SK-N-SH treated with all-trans-retinoic acid at 6 μM for 48 hours (cell line): ENCODE results near the gene DMD.

ENCODE experiments used
- ARNTL ChIP-seq: fragments of 450-650 bp; formaldehyde crosslinking; IDR thresholded peaks from 2 replicates; pipeline ENCODE4 v1.5.0; 2020; ENCODE audit warnings: low read depth, mild to moderate bottlenecking, moderate library complexity, borderline replicate concordance
- ESRRG ChIP-seq: fragments of 250-450 bp; sonication (Bioruptor Pico); IDR thresholded peaks from 2 replicates; pipeline ENCODE4 v1.6.1; 2021; ENCODE audit warnings: mild to moderate bottlenecking
- GLIS3 ChIP-seq: fragments of 250-450 bp; sonication (Bioruptor Pico); IDR thresholded peaks from 2 replicates; pipeline ENCODE4 v1.5.0; 2020; ENCODE audit warnings: mild to moderate bottlenecking, moderate library complexity
- RARB ChIP-seq: fragments of 250-450 bp; sonication (Bioruptor Pico); IDR thresholded peaks from 2 replicates; pipeline ENCODE4 v1.8.0; 2021; ENCODE audit warnings: mild to moderate bottlenecking, moderate library complexity
- TCF4 ChIP-seq: fragments of 250-450 bp; sonication (Bioruptor Pico); IDR thresholded peaks from 2 replicates; pipeline ENCODE4 v1.8.0; 2021; ENCODE audit warnings: mild to moderate bottlenecking, moderate library complexity, borderline replicate concordance
- TOX ChIP-seq: fragments of 250-450 bp; sonication (Bioruptor Pico); IDR thresholded peaks from 2 replicates; pipeline ENCODE4 v1.8.0; 2021; ENCODE audit warnings: mild to moderate bottlenecking, moderate library complexity, borderline replicate concordance
- ZC3H10 ChIP-seq: fragments of 250-450 bp; sonication (Bioruptor Pico); IDR thresholded peaks from 2 replicates; pipeline ENCODE4 v1.5.1; 2021; ENCODE audit warnings: mild to moderate bottlenecking, moderate library complexity
- ZFP3 ChIP-seq: fragments of 250-450 bp; sonication (Bioruptor Pico); IDR thresholded peaks from 2 replicates; pipeline ENCODE4 v1.5.0; 2020; ENCODE audit warnings: mild to moderate bottlenecking, moderate library complexity
- ZNF565 ChIP-seq: fragments of 450-650 bp; formaldehyde crosslinking; conservative IDR thresholded peaks from 2 replicates; pipeline ENCODE4 v1.5.0; 2020; ENCODE audit warnings: low read depth, mild to moderate bottlenecking, moderate library complexity
- ZNF70 ChIP-seq: fragments of 450-650 bp; formaldehyde crosslinking; IDR thresholded peaks from 2 replicates; pipeline ENCODE4 v1.5.0; 2020; ENCODE audit warnings: mild to moderate bottlenecking, moderate library complexity
- TF ChIP-seq, protein P1 (sequence below): fragments of 250-450 bp; sonication (Bioruptor Pico); IDR thresholded peaks from 2 replicates; pipeline ENCODE4 v1.8.0; 2020; ENCODE audit warnings: mild to moderate bottlenecking, moderate library complexity, borderline replicate concordance
- TF ChIP-seq, protein P2 (sequence below): fragments of 250-450 bp; sonication (Bioruptor Pico); IDR thresholded peaks from 2 replicates; pipeline ENCODE4 v1.5.0; 2020; ENCODE audit warnings: mild to moderate bottlenecking, moderate library complexity

DNA sequence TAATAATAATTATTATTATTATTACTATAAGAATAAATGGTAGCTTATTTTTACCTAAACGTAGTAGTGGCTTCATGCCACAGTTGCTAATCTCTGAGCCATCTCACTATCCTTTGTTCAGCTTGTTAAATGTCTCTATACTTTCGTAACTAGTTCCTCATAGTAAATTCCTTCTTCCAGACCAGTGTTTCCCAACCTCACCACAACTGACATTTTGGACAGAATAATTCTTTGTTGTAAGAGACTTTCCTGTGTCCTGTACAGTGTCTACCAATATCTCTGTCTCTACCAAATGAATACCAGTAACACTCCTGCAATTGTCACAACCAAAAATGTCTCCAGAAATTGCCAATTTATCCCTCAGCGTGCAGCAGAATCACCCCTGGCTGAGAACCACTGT, 1040.9 kb downstream of the DMD start:
- no peak for TF ChIP-seq RARB (CRISPR knock-in tag)
- TF ChIP-seq, protein P1, sequence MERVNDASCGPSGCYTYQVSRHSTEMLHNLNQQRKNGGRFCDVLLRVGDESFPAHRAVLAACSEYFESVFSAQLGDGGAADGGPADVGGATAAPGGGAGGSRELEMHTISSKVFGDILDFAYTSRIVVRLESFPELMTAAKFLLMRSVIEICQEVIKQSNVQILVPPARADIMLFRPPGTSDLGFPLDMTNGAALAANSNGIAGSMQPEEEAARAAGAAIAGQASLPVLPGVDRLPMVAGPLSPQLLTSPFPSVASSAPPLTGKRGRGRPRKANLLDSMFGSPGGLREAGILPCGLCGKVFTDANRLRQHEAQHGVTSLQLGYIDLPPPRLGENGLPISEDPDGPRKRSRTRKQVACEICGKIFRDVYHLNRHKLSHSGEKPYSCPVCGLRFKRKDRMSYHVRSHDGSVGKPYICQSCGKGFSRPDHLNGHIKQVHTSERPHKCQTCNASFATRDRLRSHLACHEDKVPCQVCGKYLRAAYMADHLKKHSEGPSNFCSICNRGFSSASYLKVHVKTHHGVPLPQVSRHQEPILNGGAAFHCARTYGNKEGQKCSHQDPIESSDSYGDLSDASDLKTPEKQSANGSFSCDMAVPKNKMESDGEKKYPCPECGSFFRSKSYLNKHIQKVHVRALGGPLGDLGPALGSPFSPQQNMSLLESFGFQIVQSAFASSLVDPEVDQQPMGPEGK (CRISPR knock-in tag) = no peak
- no peak for TF ChIP-seq ZC3H10 (CRISPR knock-in tag)
- no peak for TF ChIP-seq ARNTL (CRISPR knock-in tag)
- no peak for TF ChIP-seq ZNF70 (CRISPR knock-in tag)
- TF ChIP-seq, protein P2, sequence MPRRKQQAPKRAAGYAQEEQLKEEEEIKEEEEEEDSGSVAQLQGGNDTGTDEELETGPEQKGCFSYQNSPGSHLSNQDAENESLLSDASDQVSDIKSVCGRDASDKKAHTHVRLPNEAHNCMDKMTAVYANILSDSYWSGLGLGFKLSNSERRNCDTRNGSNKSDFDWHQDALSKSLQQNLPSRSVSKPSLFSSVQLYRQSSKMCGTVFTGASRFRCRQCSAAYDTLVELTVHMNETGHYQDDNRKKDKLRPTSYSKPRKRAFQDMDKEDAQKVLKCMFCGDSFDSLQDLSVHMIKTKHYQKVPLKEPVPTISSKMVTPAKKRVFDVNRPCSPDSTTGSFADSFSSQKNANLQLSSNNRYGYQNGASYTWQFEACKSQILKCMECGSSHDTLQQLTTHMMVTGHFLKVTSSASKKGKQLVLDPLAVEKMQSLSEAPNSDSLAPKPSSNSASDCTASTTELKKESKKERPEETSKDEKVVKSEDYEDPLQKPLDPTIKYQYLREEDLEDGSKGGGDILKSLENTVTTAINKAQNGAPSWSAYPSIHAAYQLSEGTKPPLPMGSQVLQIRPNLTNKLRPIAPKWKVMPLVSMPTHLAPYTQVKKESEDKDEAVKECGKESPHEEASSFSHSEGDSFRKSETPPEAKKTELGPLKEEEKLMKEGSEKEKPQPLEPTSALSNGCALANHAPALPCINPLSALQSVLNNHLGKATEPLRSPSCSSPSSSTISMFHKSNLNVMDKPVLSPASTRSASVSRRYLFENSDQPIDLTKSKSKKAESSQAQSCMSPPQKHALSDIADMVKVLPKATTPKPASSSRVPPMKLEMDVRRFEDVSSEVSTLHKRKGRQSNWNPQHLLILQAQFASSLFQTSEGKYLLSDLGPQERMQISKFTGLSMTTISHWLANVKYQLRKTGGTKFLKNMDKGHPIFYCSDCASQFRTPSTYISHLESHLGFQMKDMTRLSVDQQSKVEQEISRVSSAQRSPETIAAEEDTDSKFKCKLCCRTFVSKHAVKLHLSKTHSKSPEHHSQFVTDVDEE = no peak
- TF ChIP-seq TCF4 (CRISPR knock-in tag) = no peak
- TF ChIP-seq GLIS3 (CRISPR knock-in tag) = no peak
- TF ChIP-seq ESRRG (CRISPR knock-in tag) = no peak
- TF ChIP-seq ZFP3 (CRISPR knock-in tag) = no peak
- no peak for TF ChIP-seq ZNF565 (CRISPR knock-in tag)
- no peak for TF ChIP-seq TOX
